ENCODE measurements around the gene THADA.

- TF ChIP-seq POLR2AphosphoS5 (IDR thresholded peaks at IDR 0.05; ENCODE audit: low read depth, low read length) = no peak
- TF ChIP-seq TAF1 (IDR thresholded peaks at IDR 0.05; ENCODE audit: borderline replicate concordance, insufficient read depth, low read length) = no peak
- TF ChIP-seq SIN3A (IDR thresholded peaks at IDR 0.05; ENCODE audit: borderline replicate concordance, insufficient read depth, low read length) = no peak
- no peak for TF ChIP-seq REST (IDR thresholded peaks at IDR 0.05; ENCODE audit: insufficient read depth in 1 of 2, low read depth in 2 of 2, low read length in 2 of 2)
- no peak for TF ChIP-seq FOXP2 (optimal IDR thresholded peaks at IDR 0.05; ENCODE audit: borderline replicate concordance, extremely low read depth, extremely low read length, insufficient read depth)
Observed at GRCh38 chr2:43228756-43229659, 366.8 kb downstream of the THADA start.
